Bronchial epithelial cell (primary cell): ENCODE measurements around the gene CCL17. TPM values are rescaled to one million over a fixed set of nuclear protein-coding genes. Genes with fewer than 3 reads are reported as not detected.
A peak's percentile ranks its signal among the peaks of the same experiment; 100 is the strongest.

Experiments used
- DNase-seq: peaks from one replicate; pipeline ENCODE4 v3.0.0-alpha.2; 2010; ENCODE audit warnings: low read depth
- FAIRE-seq: peaks from 2 replicates; lab custom pipeline; 2011; peaks lifted over from hg19 to GRCh38; lab: Jason Lieb, UNC
- H3K27me3 ChIP-seq: 2 replicates; pipeline ENCODE4 v1.5.1; 2011; ENCODE audit warnings: low read length; ENCODE audit not compliant: control insufficient read depth, insufficient read depth
- H3K36me3 ChIP-seq: 2 replicates; pipeline ENCODE4 v1.5.1; 2011; ENCODE audit warnings: low read length; ENCODE audit not compliant: control insufficient read depth, insufficient read depth
- H3K4me3 ChIP-seq: 2 replicates; pipeline ENCODE4 v1.5.1; 2011; ENCODE audit warnings: mild to moderate bottlenecking, low read depth, low read length, control low read depth
- total RNA-seq: library from RNA; depleted of rRNA; stranded (reverse); fragments of >200 nt; gene quantifications from 2 replicates; pipeline ENCODE4 v1.2.1, GENCODE V29; 2014
- TF ChIP-seq, protein P1 (sequence below): IDR thresholded peaks from 2 replicates; pipeline ENCODE4 v1.5.1; 2011; ENCODE audit warnings: mild to moderate bottlenecking, moderate library complexity, low read length, control low read depth, inconsistent platforms; ENCODE audit not compliant: insufficient read depth, severe bottlenecking

The CCL17 gene
- total RNA-seq, 1 donor from 2014 or later, result not detected

DNA sequence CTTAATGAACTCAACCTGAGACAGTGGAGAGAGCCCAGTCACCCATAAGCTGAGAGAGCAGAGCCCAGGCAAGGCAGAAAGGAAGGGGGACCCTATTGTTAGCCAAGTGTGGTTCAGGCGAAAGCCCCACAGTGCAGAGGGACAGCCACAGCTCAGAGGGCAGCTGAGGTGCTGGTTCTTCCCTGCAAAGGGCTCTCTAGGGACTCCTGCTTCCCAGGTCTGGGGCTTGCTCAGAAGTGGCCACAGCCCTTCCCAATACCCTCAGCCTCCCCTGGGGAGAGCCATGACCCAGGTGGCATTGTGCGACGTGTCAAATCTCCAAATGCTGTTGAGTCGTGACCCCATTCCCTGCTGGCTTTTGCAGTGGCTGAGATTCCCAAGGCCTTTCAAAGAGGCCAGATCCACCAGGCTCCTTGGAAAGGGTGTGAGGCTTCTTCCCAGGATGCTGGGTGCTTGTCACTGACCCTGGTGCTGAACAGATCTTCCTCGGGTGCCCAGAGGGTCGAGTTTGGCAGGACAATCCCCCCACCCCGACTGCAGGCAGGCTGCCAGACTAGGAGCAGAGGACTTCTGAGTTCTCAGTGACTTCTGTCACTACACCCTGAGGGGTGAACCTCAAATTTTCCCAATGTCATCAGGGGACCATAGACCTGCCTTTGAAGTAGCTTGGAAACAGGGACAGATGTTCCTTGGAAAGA, 2.5 kb upstream of the CCL17 start:
- no peak overlapping the region for H3K4me3 ChIP-seq
- TF ChIP-seq, protein P1, sequence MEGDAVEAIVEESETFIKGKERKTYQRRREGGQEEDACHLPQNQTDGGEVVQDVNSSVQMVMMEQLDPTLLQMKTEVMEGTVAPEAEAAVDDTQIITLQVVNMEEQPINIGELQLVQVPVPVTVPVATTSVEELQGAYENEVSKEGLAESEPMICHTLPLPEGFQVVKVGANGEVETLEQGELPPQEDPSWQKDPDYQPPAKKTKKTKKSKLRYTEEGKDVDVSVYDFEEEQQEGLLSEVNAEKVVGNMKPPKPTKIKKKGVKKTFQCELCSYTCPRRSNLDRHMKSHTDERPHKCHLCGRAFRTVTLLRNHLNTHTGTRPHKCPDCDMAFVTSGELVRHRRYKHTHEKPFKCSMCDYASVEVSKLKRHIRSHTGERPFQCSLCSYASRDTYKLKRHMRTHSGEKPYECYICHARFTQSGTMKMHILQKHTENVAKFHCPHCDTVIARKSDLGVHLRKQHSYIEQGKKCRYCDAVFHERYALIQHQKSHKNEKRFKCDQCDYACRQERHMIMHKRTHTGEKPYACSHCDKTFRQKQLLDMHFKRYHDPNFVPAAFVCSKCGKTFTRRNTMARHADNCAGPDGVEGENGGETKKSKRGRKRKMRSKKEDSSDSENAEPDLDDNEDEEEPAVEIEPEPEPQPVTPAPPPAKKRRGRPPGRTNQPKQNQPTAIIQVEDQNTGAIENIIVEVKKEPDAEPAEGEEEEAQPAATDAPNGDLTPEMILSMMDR, result no peak
- peaks cover 4% of the 10 kb centered on the region for H3K27me3 ChIP-seq
- no peaks in the 10 kb centered on the region for H3K36me3 ChIP-seq
- DNase-seq, result no peak
- FAIRE-seq, result no peak

DNA sequence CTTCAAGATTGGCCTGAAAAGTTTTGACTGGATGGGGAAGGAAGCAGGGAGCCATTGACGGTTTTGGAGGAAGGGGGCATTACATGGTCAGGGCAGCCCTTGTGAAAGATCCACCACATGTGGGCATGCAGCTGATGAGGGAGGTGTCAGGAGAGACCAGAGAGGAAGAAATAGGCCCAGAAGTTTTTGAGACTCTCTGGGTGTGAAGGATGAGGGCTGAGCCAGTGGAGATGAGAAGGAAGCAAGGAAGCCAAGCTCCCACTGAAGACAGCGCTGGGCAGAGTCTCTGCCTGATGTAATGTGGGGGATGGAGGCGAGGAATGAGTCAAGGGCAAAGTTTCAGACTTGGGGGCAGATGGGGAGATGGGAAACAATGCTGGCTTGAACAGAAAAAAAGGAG, 530 bp downstream of the CCL17 start:
- TF ChIP-seq, protein P1, result no peak
- Histone ChIP-seq H3K4me3 (no peak overlapping the region), H3K36me3 (no peaks in the 10 kb centered on the region), H3K27me3 (peaks cover 3% of the 10 kb centered on the region)
- FAIRE-seq (no peak), DNase-seq (no peak)

DNA sequence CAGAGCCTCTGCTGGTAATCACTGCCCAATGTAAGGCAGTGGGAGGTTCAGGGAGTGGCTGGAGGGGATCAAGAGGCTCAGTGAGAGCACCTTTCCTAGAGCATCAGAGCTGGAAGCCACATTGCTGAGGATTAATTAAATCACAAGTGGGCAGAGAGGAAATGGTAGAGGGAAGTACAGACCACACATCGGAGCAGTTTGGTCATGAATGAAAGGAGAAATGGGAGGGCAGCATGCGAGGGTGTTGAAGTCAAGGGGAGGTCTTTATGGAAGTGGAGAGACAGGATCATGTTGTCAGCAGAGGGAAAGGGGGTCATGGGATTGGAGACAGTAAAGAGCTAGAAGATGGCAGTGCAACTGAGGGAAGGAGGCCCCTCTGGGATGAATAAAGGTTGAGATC, 2.3 kb downstream of the CCL17 start:
- TF ChIP-seq, protein P1, result no peak
- DNase-seq, result no peak
- H3K4me3 ChIP-seq, result no peak overlapping the region
- H3K36me3 ChIP-seq, result no peaks in the 10 kb centered on the region
- FAIRE-seq, result no peak
- H3K27me3 ChIP-seq, result peaks cover 3% of the 10 kb centered on the region

DNA sequence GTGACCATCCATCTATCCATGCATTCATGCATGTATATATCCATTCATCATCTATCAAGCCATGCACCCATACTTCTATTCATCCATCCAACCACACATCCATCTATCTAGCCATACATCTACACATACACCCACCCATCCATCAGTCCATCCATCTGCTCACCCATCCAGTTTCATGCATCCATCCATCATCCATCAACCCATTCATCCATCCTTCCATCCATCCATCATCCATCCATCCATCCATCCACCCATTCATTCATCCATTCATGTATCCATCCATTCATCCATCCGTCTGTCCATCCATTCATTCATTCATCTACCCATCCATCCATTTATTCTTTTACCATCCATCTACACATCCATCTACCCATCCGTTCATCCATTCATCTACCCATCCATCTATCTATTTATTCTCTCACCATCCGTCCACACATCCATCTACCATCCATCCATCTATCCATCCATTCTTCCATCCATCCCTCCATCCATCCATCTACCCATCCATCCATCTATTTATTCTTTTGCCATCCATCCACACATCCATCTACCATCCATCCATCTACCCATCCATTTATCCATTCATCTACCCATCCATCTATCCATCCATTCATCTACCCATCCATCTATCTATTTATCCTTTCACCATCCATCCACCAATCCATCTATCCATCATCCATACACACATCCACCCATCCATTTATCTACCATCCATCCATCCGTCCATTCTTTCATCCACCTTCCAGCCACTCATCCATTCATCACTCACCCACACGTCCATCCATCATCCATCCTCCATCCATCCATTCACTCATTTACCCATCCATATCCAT, 3.2 kb downstream of the CCL17 start:
- H3K36me3 ChIP-seq, result no peaks in the 10 kb centered on the region
- DNase-seq (no peak), FAIRE-seq (peak; percentile 7)
- peaks cover 3% of the 10 kb centered on the region for H3K27me3 ChIP-seq
- no peak overlapping the region for H3K4me3 ChIP-seq
- TF ChIP-seq, protein P1, result no peak

DNA sequence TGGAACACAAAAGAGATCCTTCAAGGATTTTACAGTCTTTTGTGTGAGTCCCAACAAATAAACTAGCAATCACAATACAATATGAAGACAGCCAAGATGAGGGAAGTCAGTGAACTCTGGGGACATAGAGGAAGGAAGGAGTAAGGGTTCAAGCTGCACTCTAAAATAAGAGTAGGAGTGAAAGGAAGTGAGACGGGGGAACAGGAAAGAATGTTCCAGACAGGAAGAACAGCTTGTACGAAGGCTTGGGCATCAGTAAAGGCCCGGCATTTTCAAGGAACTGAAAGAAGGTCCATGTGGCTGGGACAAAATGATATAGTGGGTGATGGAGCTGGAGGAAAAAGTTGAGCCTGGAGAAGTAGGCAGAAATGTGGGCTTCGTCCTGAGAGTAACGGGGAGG, 4.5 kb downstream of the CCL17 start:
- no peak for DNase-seq
- no peak overlapping the region for H3K4me3 ChIP-seq
- peaks cover 10% of the 10 kb centered on the region for H3K27me3 ChIP-seq
- TF ChIP-seq, protein P1, result no peak
- no peak for FAIRE-seq
- H3K36me3 ChIP-seq, result no peaks in the 10 kb centered on the region
